ENCODE data around the gene GGT6.

GGT6 gene

DNA sequence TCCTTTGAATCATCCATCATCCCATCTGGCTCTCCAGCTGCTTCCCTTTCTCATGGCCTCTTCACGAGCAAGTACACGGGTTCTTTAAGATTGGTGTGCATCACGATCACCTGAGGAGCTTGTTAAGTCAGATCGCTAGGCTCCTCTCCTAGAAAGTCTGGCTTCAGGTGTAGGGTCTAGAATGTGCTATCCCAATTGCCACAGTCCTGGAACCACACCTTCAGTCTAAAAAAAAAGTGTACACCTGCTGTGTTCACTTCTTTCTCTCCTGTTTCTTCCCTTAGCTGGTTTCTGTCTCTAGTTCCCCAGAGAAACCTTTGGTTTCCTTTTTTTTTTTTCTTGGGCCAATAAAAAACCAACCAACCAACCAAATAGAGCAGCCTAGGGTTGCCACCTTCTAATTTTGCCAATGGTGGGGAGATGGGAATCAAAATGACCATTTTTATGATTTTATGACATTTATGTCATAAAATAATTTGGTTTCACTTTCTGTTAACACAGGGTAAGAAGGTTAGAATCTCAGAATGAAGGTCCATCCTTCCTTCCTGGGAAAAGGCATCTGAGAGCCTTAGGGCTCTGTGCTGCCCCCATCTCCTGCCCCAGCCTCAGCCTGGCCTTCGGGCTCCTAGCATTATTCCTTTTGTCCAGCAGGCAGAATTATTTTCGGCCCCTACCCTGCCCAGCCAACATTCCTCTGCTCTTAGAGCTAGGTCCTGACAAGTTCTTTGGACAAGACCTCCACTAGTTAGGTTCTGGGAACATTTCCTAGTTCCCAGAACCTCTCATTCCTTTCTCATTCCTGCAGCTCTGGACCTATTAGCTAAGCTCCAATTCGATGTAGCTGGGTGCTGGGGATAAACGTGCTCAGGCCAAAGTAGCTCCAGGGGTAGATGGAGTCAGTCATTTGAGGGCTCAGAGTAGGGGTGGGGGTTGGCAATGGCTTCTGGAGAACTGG lies 1.9 kb upstream of the GGT6 start:
- no peak for DNase-seq (ENCODE audit: low read depth in 1 of 2, low spot score in 1 of 2)
- no peak overlapping the region for H3K27ac ChIP-seq (replicated peaks)
- no peak overlapping the region for H3K4me3 ChIP-seq (replicated peaks; ENCODE audit: insufficient read depth, low read length)
- TF ChIP-seq SPI1 (IDR thresholded peaks at IDR 0.05; ENCODE audit: borderline replicate concordance, low read depth), result no peak
- no peak for TF ChIP-seq GABPA (IDR thresholded peaks at IDR 0.05; ENCODE audit: low read depth)
- TF ChIP-seq POLR2AphosphoS5 (IDR thresholded peaks at IDR 0.05; ENCODE audit: low read depth), result no peak
- TF ChIP-seq, protein P1, sequence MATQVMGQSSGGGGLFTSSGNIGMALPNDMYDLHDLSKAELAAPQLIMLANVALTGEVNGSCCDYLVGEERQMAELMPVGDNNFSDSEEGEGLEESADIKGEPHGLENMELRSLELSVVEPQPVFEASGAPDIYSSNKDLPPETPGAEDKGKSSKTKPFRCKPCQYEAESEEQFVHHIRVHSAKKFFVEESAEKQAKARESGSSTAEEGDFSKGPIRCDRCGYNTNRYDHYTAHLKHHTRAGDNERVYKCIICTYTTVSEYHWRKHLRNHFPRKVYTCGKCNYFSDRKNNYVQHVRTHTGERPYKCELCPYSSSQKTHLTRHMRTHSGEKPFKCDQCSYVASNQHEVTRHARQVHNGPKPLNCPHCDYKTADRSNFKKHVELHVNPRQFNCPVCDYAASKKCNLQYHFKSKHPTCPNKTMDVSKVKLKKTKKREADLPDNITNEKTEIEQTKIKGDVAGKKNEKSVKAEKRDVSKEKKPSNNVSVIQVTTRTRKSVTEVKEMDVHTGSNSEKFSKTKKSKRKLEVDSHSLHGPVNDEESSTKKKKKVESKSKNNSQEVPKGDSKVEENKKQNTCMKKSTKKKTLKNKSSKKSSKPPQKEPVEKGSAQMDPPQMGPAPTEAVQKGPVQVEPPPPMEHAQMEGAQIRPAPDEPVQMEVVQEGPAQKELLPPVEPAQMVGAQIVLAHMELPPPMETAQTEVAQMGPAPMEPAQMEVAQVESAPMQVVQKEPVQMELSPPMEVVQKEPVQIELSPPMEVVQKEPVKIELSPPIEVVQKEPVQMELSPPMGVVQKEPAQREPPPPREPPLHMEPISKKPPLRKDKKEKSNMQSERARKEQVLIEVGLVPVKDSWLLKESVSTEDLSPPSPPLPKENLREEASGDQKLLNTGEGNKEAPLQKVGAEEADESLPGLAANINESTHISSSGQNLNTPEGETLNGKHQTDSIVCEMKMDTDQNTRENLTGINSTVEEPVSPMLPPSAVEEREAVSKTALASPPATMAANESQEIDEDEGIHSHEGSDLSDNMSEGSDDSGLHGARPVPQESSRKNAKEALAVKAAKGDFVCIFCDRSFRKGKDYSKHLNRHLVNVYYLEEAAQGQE (IDR thresholded peaks at IDR 0.05; ENCODE audit: insufficient replicate concordance, low read depth), result no peak
- TF ChIP-seq, protein P2, sequence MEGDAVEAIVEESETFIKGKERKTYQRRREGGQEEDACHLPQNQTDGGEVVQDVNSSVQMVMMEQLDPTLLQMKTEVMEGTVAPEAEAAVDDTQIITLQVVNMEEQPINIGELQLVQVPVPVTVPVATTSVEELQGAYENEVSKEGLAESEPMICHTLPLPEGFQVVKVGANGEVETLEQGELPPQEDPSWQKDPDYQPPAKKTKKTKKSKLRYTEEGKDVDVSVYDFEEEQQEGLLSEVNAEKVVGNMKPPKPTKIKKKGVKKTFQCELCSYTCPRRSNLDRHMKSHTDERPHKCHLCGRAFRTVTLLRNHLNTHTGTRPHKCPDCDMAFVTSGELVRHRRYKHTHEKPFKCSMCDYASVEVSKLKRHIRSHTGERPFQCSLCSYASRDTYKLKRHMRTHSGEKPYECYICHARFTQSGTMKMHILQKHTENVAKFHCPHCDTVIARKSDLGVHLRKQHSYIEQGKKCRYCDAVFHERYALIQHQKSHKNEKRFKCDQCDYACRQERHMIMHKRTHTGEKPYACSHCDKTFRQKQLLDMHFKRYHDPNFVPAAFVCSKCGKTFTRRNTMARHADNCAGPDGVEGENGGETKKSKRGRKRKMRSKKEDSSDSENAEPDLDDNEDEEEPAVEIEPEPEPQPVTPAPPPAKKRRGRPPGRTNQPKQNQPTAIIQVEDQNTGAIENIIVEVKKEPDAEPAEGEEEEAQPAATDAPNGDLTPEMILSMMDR (IDR thresholded peaks at IDR 0.05; ENCODE audit: insufficient read depth, low read length), result no peak
- no peaks in the 10 kb centered on the region for H3K27me3 ChIP-seq (ENCODE audit: insufficient read depth, poor library complexity, severe bottlenecking)

DNA sequence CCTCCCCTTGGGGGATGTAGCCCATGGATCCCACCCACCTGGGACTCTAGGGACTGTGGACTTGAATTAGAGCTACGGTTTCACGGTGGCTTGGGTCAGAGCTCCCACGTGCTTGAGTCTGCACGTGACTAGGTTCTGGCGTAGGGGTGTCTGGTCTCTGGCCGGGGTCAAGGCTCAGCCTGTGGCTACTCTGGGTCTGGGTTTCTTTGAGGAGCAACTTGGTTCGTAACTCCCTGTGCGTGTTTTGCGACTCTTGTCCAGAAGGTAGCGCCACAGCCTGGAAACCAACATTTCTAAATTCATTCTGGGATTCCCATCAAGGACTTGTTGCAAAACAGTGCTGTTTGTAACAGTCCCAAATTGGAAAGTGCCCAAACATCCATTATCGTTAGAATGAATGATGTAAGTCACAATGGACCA lies 470 bp upstream of the GGT6 start:
- no peak overlapping the region for H3K4me3 ChIP-seq (replicated peaks; ENCODE audit: insufficient read depth, low read length)
- no peaks in the 10 kb centered on the region for H3K27me3 ChIP-seq (ENCODE audit: insufficient read depth, poor library complexity, severe bottlenecking)
- TF ChIP-seq POLR2AphosphoS5 (IDR thresholded peaks at IDR 0.05; ENCODE audit: low read depth) (no peak), GABPA (IDR thresholded peaks at IDR 0.05; ENCODE audit: low read depth) (no peak), SPI1 (IDR thresholded peaks at IDR 0.05; ENCODE audit: borderline replicate concordance, low read depth) (no peak)
- TF ChIP-seq, protein P2 (IDR thresholded peaks at IDR 0.05; ENCODE audit: insufficient read depth, low read length), result no peak
- TF ChIP-seq, protein P1 (IDR thresholded peaks at IDR 0.05; ENCODE audit: insufficient replicate concordance, low read depth), result no peak
- DNase-seq (ENCODE audit: low read depth in 1 of 2, low spot score in 1 of 2), result no peak
- H3K27ac ChIP-seq (replicated peaks), result no peak overlapping the region

DNA sequence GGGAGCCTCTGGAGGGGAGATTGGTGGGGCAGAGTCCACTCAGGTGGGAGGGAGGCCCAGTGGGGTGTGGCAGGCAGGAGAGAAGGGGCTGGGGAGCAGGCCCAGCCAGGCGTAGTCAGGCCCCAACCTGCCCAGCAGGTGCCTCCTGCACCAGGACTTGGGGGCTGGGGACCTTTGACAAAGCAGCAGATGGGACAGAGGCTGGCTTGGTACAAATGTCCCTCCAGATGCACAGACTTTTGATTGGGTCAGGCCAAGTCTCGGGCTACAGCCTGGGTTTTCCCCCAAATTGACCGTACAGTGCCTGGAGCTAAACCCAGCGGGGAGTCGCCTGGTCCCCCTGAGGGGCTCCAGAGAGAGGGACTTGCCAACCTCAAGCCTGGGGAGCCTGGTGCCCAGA lies 411 bp downstream of the GGT6 start:
- Histone ChIP-seq H3K27me3 (ENCODE audit: insufficient read depth, poor library complexity, severe bottlenecking) (no peaks in the 10 kb centered on the region), H3K4me3 (replicated peaks; ENCODE audit: insufficient read depth, low read length) (no peak overlapping the region), H3K27ac (replicated peaks) (no peak overlapping the region)
- TF ChIP-seq GABPA (IDR thresholded peaks at IDR 0.05; ENCODE audit: low read depth) (no peak), SPI1 (IDR thresholded peaks at IDR 0.05; ENCODE audit: borderline replicate concordance, low read depth) (no peak), POLR2AphosphoS5 (IDR thresholded peaks at IDR 0.05; ENCODE audit: low read depth) (no peak)
- TF ChIP-seq, protein P2 (IDR thresholded peaks at IDR 0.05; ENCODE audit: insufficient read depth, low read length), result no peak
- TF ChIP-seq, protein P1 (IDR thresholded peaks at IDR 0.05; ENCODE audit: insufficient replicate concordance, low read depth), result no peak
- no peak for DNase-seq (ENCODE audit: low read depth in 1 of 2, low spot score in 1 of 2)

Measured in HL-60 (cell line).